GM19468 (cell line): ENCODE data around the gene ECE1.
"Not testable (repeated sequence)": the region's sequence is repeated elsewhere in the genome, so short reads cannot be mapped to it uniquely, and the experiment has no call there.

Experiments used
- ATAC-seq: cut with Tn5 transposase; IDR thresholded peaks from one replicate; pipeline ENCODE4 v1.9.1; 2021; ENCODE audit warnings: mild to moderate bottlenecking, moderate library complexity, moderate number of reproducible peaks; ENCODE audit not compliant: unreplicated experiment; ENCODE audit errors: extremely low read depth

Gene ECE1

DNA sequence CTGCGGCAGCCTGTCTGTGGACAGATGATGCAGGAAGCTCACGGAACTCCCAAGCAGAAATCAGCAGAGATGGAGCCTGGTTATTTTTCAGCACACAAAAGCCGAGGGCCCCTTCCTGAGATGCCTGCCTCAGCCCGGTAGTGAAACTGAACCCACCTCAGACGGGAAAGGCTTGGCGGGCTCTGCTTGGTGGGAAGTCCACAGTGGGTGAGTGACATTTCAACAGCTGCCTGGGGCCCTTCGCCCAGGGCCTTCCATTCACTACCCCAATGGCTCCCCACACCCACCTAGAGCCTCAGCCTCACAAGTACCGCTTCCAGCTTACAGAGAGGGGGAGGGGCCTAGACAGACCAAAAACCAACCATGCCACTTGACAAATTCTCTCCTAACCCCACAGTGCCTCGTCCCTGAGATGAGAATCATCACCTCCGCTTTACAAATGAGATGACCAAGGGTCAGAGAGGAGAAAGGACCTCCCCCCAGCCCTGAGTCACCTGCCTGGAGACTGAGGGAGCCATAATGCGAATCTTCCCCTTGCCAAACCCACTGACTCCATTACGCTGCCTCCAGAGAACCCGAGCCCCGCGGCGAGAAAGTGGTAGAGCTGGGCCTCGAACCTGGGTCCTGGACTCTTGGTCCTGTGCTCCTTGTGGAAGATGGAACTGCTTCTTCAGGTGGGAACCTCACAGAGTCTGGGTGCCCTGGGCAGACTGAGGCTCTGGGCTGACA, 3.4 kb upstream of the ECE1 start:
- no peak for ATAC-seq

DNA sequence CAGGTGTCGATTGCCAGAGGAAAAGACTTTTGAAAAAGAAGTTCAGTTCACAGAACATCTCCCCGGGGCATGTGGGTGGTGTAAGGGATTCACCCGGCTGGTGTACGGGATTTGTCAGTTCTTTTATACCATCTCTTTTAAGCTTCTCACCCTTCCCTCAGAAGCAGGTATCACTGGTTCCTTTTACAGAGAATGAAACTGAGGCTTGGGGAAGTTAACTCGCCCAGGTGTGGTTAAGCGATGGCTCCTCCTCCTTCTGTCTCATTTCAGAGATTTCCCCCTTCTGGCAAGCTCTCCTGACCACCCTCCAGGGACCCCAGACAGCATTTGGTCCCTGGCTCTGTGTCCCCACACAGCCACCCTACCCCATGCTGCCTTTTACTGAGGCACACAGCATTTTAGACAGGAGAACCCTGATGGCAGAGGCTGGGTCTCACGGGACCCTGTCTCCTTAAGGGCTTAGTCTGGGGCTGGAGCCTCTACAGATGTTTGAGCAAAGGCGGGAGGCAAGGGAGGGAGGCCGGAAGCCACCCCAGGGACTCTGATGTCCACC, 2.8 kb upstream of the ECE1 start:
- peak; percentile 21 for ATAC-seq

DNA sequence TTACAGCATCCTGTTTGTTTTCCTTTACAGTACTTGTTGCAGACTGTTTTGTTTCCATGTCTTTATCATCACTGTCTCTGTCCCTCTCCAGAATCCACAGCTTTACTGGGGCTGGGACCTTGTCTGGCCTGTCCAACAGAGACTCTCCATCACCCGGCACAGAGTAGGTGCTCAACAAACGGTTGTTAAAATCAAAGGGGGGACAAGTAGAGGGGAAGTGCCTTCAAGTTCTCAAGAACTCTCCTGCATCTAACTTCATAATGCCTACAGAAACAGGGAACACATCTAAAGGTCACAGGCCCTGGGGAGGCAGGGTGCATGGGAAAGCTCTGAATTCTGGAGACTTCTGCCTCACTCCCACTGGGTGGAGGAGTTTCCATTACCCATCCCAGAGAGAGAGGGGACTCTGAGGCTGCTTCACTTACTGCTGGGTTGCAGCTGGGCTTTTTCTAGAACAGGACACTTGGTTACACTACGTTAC, 2.3 kb upstream of the ECE1 start:
- ATAC-seq: no peak

DNA sequence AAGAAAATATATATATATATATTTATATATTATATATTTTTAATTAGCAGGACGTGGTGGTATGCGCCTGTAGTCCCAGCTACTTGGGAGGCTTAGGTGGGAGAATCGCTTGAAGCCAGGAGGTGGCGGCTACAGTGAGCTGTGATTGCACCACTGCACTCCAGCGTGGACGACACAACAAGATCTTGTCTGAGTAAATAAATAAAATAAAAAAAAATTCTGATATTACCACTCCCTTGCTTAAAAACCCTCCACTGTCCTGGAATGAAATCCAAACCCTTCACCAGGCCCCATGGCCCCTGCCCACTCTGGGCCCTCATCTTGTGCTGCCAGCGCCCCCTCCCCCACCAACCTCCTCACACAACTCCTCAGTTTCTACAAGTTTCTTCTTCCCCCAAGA, 1.7 kb upstream of the ECE1 start:
- ATAC-seq: no peak

DNA sequence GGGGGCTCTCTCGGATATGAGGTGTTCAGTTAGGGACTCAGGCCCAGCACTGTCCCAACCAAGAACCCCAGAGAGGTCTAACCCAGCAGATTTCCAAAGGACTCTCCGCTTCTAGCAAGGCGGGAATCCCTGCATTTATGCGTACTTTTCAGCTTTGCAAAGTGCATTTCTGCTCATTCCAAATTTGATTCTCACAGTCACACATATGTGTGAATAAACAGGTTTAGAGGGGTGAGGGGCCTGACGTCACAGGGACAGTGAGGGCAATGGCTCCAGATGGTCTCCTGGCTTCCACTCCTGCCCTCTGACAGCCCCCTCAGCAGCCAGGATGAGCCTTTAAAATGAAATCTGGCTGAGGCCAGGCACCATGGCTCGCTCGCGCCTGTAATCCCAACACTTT, 921 bp upstream of the ECE1 start:
- ATAC-seq: no peak

DNA sequence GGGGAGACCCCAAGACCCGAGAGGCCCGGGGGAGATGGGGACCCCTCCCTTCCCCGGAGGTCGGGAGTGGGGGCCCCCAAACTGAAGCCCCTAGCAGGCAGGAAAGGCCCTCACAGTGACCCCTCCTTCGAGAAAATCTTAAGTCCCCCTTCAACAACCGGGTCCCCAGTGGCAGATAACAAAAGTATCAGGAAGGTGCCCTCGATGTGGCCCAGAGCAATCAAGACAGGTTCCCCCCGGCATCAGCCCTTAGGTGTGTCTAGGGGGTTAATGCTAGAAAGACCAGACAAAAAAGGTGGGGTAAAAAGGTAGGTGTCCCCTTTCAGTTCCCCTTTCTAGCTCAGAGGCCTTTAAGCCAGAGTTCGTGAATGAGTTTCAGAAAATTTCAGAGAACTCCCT, 282 bp upstream of the ECE1 start:
- ATAC-seq: no peak

DNA sequence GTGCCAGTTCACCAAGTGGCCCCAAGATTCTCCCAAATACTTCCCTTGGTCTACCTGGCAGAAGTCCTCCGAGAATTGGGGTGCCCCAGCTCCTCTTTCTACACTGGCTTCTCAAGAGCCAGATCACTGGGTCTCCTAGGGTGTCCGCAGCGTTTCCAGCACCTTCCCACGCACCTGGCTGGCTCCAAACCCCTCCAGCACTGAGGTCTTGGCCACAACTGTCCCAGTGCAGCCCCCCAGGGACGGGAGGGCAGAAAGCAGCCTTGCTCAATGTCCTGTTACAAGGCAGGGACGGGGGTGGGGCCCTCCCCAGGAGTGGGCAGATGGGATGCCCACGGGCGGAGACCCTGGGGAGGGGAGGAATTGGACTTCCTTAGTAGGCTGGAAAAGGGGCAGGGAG, 1.1 kb downstream of the ECE1 start:
- ATAC-seq: no peak

DNA sequence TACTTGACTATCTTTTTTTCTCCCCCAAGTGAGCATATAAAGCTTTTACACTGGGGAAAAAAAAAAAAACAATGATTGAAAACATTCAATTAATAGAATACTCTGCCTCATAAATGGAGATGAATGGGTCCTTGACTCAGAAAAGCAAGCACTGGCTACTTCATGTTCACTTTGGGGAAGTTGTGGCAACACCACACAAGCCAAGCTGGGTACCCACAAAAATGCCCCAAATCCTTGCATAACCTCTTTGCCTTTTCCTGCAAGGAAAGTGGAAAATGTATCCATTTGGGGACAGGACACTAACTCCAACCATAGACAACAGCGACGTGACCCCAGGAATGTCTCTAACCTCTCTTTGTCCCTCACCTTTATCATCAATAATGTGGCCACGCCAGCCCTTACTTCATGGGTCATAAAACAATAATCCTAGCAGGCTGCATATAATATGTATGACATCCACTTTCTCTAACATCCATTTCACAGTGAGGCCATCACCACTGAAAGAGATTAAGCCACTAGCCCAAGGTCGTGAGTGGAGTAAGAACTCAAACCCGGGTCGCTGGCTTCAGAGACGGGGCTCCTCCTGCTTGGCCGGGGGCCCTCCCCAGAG, 2.3 kb downstream of the ECE1 start:
- ATAC-seq: no peak

DNA sequence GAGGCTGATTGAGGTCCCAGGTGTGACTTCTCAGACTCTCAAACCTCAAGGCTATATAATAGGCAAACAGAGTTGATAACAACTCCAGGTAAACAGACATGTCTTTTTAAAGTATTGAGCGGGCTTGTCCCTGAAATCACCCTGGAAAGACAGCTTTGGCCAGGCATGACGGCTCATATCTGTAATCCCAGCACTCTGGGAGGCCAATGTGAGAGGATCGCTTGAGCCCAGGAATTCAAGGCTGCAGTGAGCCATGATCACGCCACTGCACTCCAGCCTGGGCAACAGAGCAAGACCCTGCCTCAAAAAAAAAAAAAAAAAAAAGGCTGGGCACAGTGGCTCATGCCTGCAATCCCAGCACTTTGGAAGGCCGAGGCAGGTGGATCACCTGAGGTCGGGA, 4.9 kb downstream of the ECE1 start:
- ATAC-seq: not testable (repeated sequence)

DNA sequence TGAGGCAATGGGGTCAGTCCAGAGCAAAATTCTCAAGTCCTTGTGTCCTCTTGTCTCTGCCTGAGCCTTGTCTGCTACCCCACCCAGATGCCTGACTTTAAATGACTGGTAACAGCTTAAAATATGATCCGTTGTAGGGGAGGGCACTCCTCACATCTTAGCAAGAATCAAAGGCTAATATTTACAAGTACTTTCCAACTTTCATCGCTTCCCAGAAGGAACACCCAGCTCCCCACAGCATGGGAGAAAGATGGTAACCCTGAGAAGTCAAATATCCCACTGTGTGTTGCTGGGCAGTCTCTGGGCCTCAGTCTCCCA, 5.2 kb downstream of the ECE1 start:
- no peak for ATAC-seq

DNA sequence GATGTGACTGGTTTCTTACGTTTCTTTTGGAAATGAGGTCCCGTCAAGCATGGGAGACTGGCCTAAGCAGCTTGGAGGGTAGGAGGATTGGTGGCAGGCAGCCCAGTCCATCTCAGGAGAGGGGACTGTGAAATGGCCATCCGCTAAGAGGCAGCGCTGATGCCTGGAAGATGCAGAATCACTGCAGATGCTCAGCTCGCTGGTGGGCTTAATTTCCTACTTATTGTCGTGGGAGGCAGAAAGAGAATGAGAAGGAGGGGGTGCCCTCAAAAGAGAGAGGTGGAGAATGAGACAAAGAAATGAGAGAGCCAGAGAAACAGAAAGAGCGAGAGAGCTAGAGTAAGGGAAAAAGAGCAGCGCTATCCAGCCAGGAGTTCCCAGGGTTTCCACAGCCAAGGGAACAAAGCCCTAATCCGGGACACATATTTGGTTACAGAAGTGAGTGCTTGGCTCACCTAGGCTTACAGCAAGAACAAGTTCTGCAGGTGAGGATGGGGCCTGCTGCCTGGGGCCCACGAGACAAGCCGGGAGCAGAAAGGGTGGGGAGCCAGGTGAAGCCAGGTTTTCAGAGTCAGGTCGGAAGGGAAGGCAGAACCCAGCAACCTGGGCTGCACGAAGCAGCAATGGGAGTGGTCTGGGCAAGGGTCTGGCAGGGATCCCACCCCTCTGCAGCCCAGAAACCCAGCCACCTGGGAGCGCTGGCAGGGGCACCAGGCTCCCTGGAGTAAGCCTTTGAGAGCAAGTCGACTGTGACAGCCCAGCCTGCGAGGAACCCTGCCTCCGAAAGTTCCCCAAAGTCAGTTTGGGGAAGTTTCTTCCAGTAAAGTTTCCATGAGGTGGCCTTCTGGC, 5.8 kb downstream of the ECE1 start:
- no peak for ATAC-seq

DNA sequence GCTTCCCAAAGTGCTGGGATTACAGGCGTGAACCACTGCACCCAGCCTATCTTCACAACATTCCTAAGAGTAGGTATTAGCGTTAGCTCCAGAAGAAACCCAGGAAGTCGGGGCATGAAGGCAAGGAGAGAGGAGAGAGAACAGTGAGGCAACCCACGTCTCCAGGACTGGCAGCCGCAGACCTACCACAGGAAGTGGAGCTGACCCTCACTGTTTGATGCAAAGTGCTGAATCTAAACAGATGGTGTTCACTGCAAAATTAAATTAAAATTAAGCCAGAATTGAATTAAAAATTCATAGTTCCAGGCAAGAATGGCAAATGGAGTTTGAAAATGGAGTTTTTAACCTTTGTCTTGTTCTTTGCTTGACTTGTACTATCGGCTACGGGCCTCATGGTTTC, 6.7 kb downstream of the ECE1 start:
- ATAC-seq: no peak

DNA sequence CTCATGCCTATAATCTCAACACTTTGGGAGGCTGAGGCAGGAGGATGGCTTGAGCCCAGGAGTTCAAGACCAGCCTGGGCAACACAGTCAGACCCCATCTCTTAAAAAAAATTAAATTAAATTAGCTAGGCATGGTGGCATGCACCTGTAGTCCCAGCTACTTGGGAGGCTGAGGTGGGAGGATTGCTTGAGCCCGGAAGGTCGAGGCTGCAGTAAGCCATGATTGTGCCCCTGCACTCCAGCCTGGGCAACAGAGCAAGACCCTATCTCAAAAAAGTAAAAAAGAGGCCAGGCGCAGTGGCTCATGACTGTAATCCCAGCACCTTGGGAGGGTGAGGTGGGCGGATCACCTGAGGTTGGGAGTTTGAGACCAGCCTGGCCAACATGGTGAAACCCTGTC, 8.2 kb downstream of the ECE1 start:
- not testable (repeated sequence) for ATAC-seq

DNA sequence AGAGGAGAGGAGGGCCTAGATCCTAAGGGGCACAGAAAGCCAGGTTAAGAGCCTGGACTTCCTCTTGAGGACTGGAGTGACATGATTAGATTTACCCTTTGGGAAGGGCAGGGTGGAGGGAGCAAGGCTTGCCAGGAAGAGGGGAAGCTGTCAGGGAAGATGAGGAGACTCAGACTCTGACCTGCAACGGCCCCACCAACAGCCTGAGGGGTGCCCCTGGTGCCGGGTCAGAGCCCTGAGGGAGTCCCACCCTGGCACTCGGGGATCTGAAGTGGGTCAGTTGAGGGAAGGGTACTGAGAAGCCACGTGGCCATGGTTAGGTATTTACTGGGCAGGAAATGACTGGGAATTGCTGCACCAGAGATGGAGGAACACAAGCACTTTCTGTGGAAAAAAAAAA, 9.8 kb downstream of the ECE1 start:
- ATAC-seq: no peak

DNA sequence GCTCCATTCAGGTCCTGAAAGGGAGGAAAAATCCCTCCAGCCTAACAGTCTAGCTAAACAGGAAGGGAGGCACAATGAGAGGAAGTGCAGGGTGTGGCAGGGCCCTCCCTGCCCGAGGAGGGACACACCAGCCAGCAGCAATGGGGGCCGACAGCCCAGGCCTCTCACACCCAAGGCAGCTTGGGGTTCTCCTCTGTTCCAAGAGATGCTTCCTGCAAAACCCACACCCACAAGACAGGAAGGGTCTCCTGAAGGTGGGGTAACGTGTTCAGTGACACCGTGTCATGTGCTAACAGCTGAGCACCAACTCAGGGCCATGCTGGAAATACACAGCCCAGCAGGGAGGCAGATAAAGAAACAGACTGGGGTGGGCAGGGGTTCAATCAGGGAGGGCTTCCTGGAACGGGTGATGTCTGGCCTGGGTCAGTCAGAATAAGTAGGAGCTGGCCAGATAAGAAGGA, 10.2 kb downstream of the ECE1 start:
- ATAC-seq: no peak

DNA sequence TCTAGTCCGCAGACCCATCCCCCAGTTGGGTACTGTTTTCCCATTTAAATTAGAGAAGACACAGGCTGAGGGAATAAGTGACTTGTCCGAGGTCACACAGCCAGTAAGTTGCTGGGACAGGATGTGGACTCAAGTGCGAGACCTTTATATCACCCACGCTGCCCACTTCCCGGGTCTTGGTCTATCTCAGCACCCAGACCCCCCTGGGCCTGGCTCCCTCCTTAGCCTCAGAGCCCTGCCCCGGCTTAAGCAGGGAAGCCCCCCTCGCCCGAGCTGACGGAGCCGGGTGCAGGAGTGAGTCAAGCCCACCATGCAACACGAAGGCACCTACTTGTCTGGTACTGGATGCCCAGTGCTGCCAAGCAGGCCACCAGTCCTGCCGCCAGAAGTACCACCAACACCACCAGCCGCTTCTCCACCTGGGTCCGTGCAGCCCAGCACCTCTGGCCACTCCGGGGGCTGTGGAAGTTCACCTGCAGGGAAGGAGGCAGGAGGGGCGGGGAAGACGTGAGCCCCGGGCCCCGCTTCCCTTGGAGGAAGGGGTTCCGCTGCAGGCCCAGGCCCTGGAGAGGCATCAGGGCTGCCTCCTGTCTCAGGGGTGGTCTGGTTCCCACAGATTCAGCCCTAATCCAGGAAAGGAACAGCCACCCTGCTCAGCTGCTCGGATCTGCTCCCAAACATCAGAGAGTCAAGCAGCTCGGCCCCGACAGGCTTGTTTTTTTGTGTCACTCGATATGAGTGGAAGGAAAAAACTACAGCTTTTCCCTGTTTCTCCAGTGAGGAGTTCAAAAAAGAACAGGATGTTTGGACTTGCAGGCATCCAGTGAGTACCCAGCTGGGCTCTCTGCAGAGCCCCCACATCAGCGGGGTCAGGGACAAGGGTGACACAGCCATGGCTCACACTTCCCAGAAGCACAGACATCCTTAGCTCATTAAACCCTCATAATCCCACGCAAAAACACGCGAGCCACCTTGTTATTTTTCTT, 11.1 kb downstream of the ECE1 start:
- ATAC-seq: no peak

DNA sequence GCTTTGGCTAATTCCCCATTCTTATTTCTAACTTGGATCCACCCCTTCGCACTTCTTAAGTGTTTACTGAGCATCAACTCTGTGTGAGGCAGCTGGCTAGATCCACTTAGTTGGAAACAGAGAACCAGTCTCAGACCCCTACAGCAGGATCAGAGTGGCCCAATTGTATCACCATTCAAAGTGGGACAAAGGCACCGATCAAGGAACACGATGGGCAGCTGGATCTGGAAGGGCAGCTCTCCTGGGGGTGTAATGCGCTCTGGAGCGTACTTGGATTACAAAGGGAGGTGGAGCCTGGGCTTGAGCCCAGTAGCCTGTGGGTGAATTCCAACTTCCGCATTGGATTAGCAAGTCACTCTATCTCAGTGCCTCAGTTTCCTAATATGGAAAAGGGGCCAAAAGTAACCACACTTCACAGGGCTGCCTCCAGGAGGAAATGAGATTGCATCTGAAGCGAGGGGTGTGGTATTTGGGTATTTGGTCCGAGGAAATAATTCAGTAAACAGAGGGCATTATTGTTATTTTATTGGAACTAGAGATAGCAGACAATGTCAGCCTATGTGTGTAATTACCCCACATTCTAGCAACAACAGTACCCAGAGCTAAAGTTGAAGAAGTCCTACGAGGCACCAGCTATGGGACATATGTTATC, 11.9 kb downstream of the ECE1 start:
- no peak for ATAC-seq

DNA sequence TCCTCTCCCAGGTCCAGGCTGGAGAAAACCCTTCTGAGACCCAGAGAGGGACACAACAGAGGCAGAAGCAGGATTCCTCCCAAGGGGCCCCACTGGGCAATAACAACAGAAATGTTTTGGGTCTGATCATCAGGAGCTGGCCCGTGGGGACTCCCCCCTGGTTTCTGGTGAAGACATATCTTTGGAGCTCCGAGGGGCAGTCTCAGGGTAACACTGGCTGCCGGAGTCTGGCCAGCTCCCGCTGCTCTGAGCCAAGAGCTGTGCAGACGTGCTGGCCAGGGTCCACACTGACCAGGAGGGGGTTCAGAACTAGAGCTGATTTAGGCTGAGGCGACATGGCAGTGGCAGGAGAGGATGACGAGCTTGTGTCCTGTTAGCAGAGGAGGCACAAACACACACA, 13.1 kb downstream of the ECE1 start:
- no peak for ATAC-seq

DNA sequence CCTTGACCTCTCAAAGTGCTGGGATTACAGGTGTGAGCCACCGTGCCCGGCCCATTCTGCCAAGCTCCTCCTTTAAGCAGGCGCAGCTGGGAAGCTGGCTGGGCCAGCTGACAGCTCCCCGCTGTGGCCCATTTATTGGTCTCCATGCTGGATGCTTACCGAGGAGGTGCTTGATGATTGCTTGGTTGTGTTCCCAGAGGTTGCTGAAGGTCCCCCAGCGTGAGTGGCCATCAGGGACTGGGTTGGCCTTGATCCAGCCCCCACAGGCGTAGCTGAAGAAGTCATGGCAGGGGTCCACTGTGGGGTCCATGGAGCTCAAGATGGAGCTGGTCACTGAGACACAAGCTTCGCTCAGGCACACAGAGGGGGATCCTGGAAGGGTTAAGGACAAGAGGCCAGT, 17.7 kb downstream of the ECE1 start:
- no peak for ATAC-seq
